Neural cell (in vitro differentiated cells): Measurements from ENCODE around the gene OR4K15. TPM values are rescaled to one million over a fixed set of nuclear protein-coding genes. Genes with fewer than 3 reads are reported as not detected.

Experiments used
- H2AFZ ChIP-seq: fragments of 200-600, 300-800 bp; sonication (generic), shearing (Covaris generic); 2 replicates; pipeline ENCODE4 v1.6.0; 2014; ENCODE audit warnings: low read depth, mild to moderate bottlenecking, antibody characterized with exemption, low read length, moderate library complexity
- H3F3A ChIP-seq: fragments of 200-600 bp; shearing (Covaris generic); 2 replicates; pipeline ENCODE4 v1.6.1; 2016; ENCODE audit warnings: mild to moderate bottlenecking, moderate library complexity, mixed read lengths, antibody characterized with exemption, low read length; ENCODE audit not compliant: insufficient read depth, poor library complexity, severe bottlenecking
- H3K27ac ChIP-seq: fragments of 200-600, 300-800 bp; sonication (generic), shearing (Covaris generic); 2 replicates; pipeline ENCODE4 v1.5.1; 2014; ENCODE audit warnings: mild to moderate bottlenecking, low read length, moderate library complexity
- H3K27me3 ChIP-seq: fragments of 300-800, 200-600 bp; sonication (generic), shearing (Covaris generic); 2 replicates; pipeline ENCODE4 v1.6.0; 2014; ENCODE audit warnings: mild to moderate bottlenecking, low read depth, low read length, moderate library complexity; ENCODE audit not compliant: insufficient read depth
- H3K36me3 ChIP-seq: fragments of 300-800, 200-600 bp; sonication (generic), shearing (Covaris generic); 2 replicates; pipeline ENCODE4 v1.5.1; 2014; ENCODE audit warnings: mild to moderate bottlenecking, antibody characterized with exemption, low read length, moderate library complexity; ENCODE audit not compliant: insufficient read depth
- H3K4me2 ChIP-seq: fragments of 300-800, 200-600 bp; sonication (generic), shearing (Covaris generic); 2 replicates; pipeline ENCODE4 v1.6.0; 2014; ENCODE audit warnings: mild to moderate bottlenecking, low read length
- H3K4me3 ChIP-seq: fragments of 300-800, 200-600 bp; sonication (generic), shearing (Covaris generic); 2 replicates; pipeline ENCODE4 v1.5.1; 2014; ENCODE audit warnings: mild to moderate bottlenecking, low read length, moderate library complexity
- H3K79me2 ChIP-seq: fragments of 200-600 bp; shearing (Covaris generic); replicated peaks from 2 replicates; pipeline ENCODE4 v1.6.0; 2014; ENCODE audit warnings: mild to moderate bottlenecking, low read length, moderate library complexity; ENCODE audit not compliant: insufficient read depth
- H3K9ac ChIP-seq: fragments of 300-800, 200-600 bp; sonication (generic), shearing (Covaris generic); 2 replicates; pipeline ENCODE4 v1.6.1; 2016; ENCODE audit warnings: mild to moderate bottlenecking, low read length, mixed read lengths
- H3K9me2 ChIP-seq: fragments of 200-600 bp; shearing (Covaris generic); 2 replicates; pipeline ENCODE4 v1.6.1; 2016; ENCODE audit warnings: mild to moderate bottlenecking, low read length, mixed read lengths; ENCODE audit not compliant: insufficient read depth
- H3K9me3 ChIP-seq: fragments of 200-600, 300-800 bp; sonication (generic), shearing (Covaris generic); 2 replicates; pipeline ENCODE4 v1.6.1; 2016; ENCODE audit warnings: mild to moderate bottlenecking, mixed run types, low read length, moderate library complexity, mixed read lengths
- H4K20me1 ChIP-seq: fragments of 200-600 bp; shearing (Covaris generic); 2 replicates; pipeline ENCODE4 v1.6.1; 2016; ENCODE audit warnings: mild to moderate bottlenecking, mixed run types; ENCODE audit not compliant: insufficient read depth
- CTCF ChIP-seq: fragments of 450-650 bp; IDR thresholded peaks from 2 replicates; pipeline ENCODE4 v1.5.1; 2014; ENCODE audit warnings: antibody characterized with exemption, mild to moderate bottlenecking, moderate library complexity; ENCODE audit not compliant: poor library complexity, severe bottlenecking
- EP300 ChIP-seq: fragments of 450-650 bp; conservative IDR thresholded peaks from 2 replicates; pipeline ENCODE4 v1.6.1; 2014; ENCODE audit warnings: antibody characterized with exemption, mild to moderate bottlenecking, moderate library complexity; ENCODE audit not compliant: poor library complexity, severe bottlenecking
- EZH2 ChIP-seq: fragments of 200-600, 300-800 bp; shearing (Covaris generic), sonication (generic); IDR thresholded peaks from 2 replicates; pipeline ENCODE4 v1.6.1; 2014; ENCODE audit warnings: antibody characterized with exemption, low read length, borderline replicate concordance, mild to moderate bottlenecking; ENCODE audit not compliant: insufficient read depth, poor library complexity, severe bottlenecking
- MXI1 ChIP-seq: fragments of 450-650 bp; conservative IDR thresholded peaks from 2 replicates; pipeline ENCODE4 v1.6.1; 2014; ENCODE audit warnings: antibody characterized with exemption, mild to moderate bottlenecking; ENCODE audit not compliant: poor library complexity, severe bottlenecking
- POLR2AphosphoS5 ChIP-seq: IDR thresholded peaks from 2 replicates; pipeline ENCODE4 v1.6.1; 2012
- RAD21 ChIP-seq: fragments of 450-650 bp; conservative IDR thresholded peaks from 2 replicates; pipeline ENCODE4 v1.6.1; 2014; ENCODE audit warnings: antibody characterized with exemption, mild to moderate bottlenecking, moderate library complexity
- REST ChIP-seq: IDR thresholded peaks from 2 replicates; pipeline ENCODE4 v1.6.1; 2012; ENCODE audit warnings: borderline replicate concordance
- SMC3 ChIP-seq: fragments of 450-650 bp; conservative IDR thresholded peaks from 2 replicates; pipeline ENCODE4 v1.6.1; 2014; ENCODE audit warnings: antibody characterized with exemption, mild to moderate bottlenecking, moderate library complexity; ENCODE audit not compliant: poor library complexity
- TAF1 ChIP-seq: IDR thresholded peaks from 2 replicates; pipeline ENCODE4 v1.6.1; 2012; ENCODE audit warnings: low read depth
- polyA minus RNA-seq: library from RNA; depleted of rRNA, polyadenylated mRNA; stranded (reverse); fragments of >200 nt; gene quantifications from 2 replicates; pipeline ENCODE4 v1.2.3, GENCODE V29; 2014
- polyA plus RNA-seq: library from polyadenylated mRNA; depleted of rRNA; stranded (reverse); fragments of >200 nt; gene quantifications from 2 replicates; pipeline ENCODE4 v1.2.3, GENCODE V29; 2014

The OR4K15 gene
- polyA plus RNA-seq (not detected in 2 replicates), polyA minus RNA-seq (not detected in 2 replicates)

GRCh38 chr14:19975291-19975690, at the start of gene OR4K15:
Gene OR4K15, plus strand, starts transcription at chr14:19975591. Its CDS starts 0 bp downstream, at chr14:19975591.
- no peak within 1 kb of the TSS for H3K4me3 ChIP-seq
- no peaks in the 10 kb centered on the region for H3K79me2 ChIP-seq
- no peak within 1 kb of the TSS for H2AFZ ChIP-seq
- no peaks in the 10 kb centered on the region for H3K27me3 ChIP-seq
- H3K9me3 ChIP-seq = no peaks in the 10 kb centered on the region
- no peak within 1 kb of the TSS for H3K9ac ChIP-seq
- H3F3A ChIP-seq = no peaks in the 10 kb centered on the region
- no peaks in the 10 kb centered on the region for H3K9me2 ChIP-seq
- no peak within 1 kb of the TSS for H3K27ac ChIP-seq
- H3K4me2 ChIP-seq = no peak within 1 kb of the TSS
- no peaks in the 10 kb centered on the region for H3K36me3 ChIP-seq
- H4K20me1 ChIP-seq = no peaks in the 10 kb centered on the region
- no peak for TF ChIP-seq EZH2
- TF ChIP-seq SMC3 = no peak
- TF ChIP-seq TAF1 = no peak
- TF ChIP-seq EP300 = no peak
- no peak for TF ChIP-seq REST
- no peak for TF ChIP-seq CTCF
- TF ChIP-seq POLR2AphosphoS5 = no peak
- no peak for TF ChIP-seq MXI1
- TF ChIP-seq RAD21 = no peak

GRCh38 chr14:19930617-19931016, 44.8 kb upstream of the OR4K15 start, which contains the start of gene OR4K1:
Gene OR4K1, plus strand, starts transcription at chr14:19930917. Its CDS starts 4,750 bp downstream, at chr14:19935667.
- TF ChIP-seq EP300 (no peak), POLR2AphosphoS5 (no peak), RAD21 (no peak), REST (no peak), TAF1 (no peak), SMC3 (no peak), MXI1 (no peak), EZH2 (no peak), CTCF (no peak)
- H3K9me3 ChIP-seq = no peaks in the 10 kb centered on the region

More at GRCh38 chr14:19930617-19931016, 44.8 kb upstream of the OR4K15 start, which contains the start of gene OR4K1:
- Histone ChIP-seq H3K27me3 (no peaks in the 10 kb centered on the region), H3K27ac (no peak within 1 kb of the TSS), H3K4me2 (no peak within 1 kb of the TSS), H4K20me1 (no peaks in the 10 kb centered on the region), H3F3A (no peaks in the 10 kb centered on the region), H3K9me2 (no peaks in the 10 kb centered on the region), H3K4me3 (no peak within 1 kb of the TSS), H2AFZ (no peak within 1 kb of the TSS), H3K9ac (no peak within 1 kb of the TSS), H3K79me2 (no peaks in the 10 kb centered on the region), H3K36me3 (no peaks in the 10 kb centered on the region)
